Esophagus (tissue), 2 donors: ENCODE data around the gene TAF8. TPM values are rescaled to one million over a fixed set of nuclear protein-coding genes. Genes with fewer than 3 reads are reported as not detected.
"Not testable (repeated sequence)": the region's sequence is repeated elsewhere in the genome, so short reads cannot be mapped to it uniquely, and the experiment has no call there.

Source experiments
- H3K27ac ChIP-seq, 2 donors: one replicate each; pipeline ENCODE4 v1.5.1; 2013; ENCODE audit warnings: low read depth in 2 of 2, mild to moderate bottlenecking in 2 of 2, inconsistent platforms in 1 of 2, low read length in 1 of 2, moderate library complexity in 1 of 2
- H3K27me3 ChIP-seq, 2 donors: one replicate each; pipeline ENCODE4 v1.6.1; 2013; ENCODE audit warnings: low read length in 2 of 2, control low read depth in 1 of 2, mild to moderate bottlenecking in 1 of 2; ENCODE audit not compliant: insufficient read depth in 2 of 2, control insufficient read depth in 1 of 2
- H3K36me3 ChIP-seq, 2 donors: one replicate each; pipeline ENCODE4 v1.6.1; 2013; ENCODE audit warnings: low read length in 1 of 2; ENCODE audit not compliant: control insufficient read depth in 2 of 2, insufficient read depth in 2 of 2
- H3K4me1 ChIP-seq, 2 donors: one replicate each; pipeline ENCODE4 v1.6.1; 2013; ENCODE audit warnings: low read length in 1 of 2; ENCODE audit not compliant: control insufficient read depth in 2 of 2, insufficient read depth in 2 of 2
- H3K4me3 ChIP-seq, 2 donors: one replicate each; pipeline ENCODE4 v1.5.1; 2013; ENCODE audit warnings: low read length in 2 of 2, mild to moderate bottlenecking in 2 of 2, low read depth in 1 of 2, moderate library complexity in 1 of 2
- H3K9me3 ChIP-seq, 2 donors: one replicate each; pipeline ENCODE4 v1.6.1; 2013; ENCODE audit warnings: mild to moderate bottlenecking in 2 of 2, low read depth in 1 of 2, low read length in 1 of 2, moderate library complexity in 1 of 2; ENCODE audit not compliant: control insufficient read depth in 2 of 2, insufficient read depth in 1 of 2
- WGBS, 2 donors: extraction: QIAGEN DNeasy Blood & Tissue Kit; methylation state at CpG; one replicate each; pipeline ENCODE4 v1.1.7; 2013; 5-methylcytosine and 5-hydroxymethylcytosine counted together
- polyA plus RNA-seq, 2 donors: library from polyadenylated mRNA; stranded (reverse); fragments of 200-250 nt; gene quantifications; one replicate each; pipeline ENCODE4 v1.2.3, GENCODE V29; 2013
- donor health status: healthy with polysubstance abuse.
- donor health status: Bipolar disorder and iron deficiency.

Gene TAF8
- polyA plus RNA-seq, 2 donors: 6.0 to 7.5 TPM

DNA sequence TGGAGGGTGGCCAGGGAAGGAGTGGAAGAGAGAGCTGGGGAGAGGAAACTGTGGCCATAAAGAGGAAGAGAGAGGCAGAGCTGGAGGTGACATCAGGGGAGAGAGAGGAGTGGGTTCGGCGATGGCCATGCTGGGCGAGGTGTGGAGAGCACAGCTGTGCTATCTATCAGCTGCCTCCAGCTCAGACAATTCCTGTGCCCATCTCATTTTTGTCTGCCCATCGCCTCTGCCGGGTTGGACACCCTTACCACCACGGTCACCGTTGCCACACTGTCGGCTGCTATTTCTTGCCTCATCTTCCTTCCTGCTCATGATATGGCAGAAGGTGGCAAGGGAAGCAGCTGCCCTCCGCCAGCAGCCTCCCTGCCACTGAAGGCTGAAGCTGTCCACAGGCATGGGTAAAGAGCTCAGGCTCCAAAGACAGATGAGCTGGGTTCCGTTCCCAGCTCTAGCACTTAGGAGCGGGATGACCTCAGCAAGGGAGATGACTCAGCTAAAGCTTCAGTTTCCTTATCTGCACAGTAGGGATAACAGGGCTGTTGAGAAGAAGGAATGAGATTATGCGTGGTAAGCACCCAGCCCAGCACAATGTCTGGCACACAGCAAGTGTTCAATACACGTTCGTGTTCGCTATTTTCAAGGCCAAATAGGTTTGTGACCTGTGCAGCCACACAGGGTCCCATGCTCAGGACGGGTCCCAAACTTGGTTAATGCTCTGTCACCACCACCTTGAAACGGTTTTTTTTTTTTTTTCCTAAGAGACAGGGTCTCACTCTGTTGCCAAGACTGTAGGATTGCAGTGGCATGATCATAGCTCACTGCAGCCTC lies 21.9 kb upstream of the TAF8 start:
- no peaks in the 10 kb centered on the region for H3K9me3 ChIP-seq
- H3K27ac ChIP-seq: peak overlapping the region in 1 of 2 donors; percentile 36
- WGBS, 2 donors: 71 to 81% methylated on average over 17 of the region's 17 CpGs
- H3K27me3 ChIP-seq: no peaks in the 10 kb centered on the region
- no peak overlapping the region for H3K4me3 ChIP-seq
- H3K4me1 ChIP-seq: peaks cover 5 to 6% of the 10 kb centered on the region in 2 donors
- peaks cover 0 to 7% of the 10 kb centered on the region in 2 donors for H3K36me3 ChIP-seq

DNA sequence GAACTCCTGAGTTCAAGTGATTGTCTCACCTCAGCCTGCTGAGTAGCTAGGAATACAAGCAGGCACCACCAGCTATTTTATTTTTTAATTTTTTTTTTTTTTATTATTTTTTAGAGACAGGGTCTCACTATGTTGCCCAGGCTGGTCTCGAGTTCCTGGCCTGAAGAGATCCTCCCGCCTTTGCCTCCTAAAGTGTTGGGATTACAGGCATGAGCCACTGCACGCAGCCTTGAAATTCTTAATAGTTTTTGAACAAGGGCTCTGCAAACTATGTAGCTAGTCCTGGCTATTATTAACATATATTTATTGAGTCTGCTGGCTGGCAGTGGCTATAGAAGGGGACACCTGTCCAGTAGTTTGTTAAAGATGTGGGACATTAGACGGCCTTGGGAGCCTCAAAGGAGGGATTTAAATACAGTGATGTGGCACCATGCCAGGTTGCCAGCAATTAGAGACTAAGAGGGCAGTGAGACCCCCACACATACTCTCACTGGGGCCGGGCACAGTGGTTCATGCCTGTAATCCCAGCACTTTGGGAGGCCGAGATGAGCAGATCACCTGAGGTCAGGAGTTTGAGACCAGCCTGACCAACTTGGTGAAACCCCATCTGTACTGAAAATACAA lies 21.1 kb upstream of the TAF8 start:
- Histone ChIP-seq H3K4me1 (peaks cover 5 to 6% of the 10 kb centered on the region in 2 donors), H3K4me3 (no peak overlapping the region)

DNA sequence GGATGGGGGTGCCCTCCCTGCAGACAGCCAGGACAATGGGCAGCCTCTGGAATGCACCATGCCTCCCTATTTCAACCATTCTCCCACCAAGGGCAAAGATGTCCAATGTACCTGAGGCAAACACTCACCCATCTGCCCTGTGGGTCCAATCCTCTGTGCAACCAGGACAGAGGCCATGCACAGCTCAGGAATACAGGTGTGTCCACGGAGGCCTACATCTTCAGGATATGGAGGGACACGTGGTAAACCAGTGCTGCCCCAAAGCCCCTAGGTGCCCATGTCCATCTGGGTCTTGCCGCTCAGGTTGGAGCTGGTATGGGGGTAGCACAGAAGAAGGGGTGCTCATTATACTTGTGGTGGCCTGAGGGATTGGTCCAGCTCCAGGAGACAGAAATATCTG lies 20.4 kb upstream of the TAF8 start:
- peaks cover 0 to 7% of the 10 kb centered on the region in 2 donors for H3K36me3 ChIP-seq

More for the DNA sequence above, 21.1 kb upstream of the TAF8 start:
- Histone ChIP-seq H3K27me3 (no peaks in the 10 kb centered on the region), H3K27ac (no peak overlapping the region), H3K9me3 (no peaks in the 10 kb centered on the region), H3K36me3 (peaks cover 0 to 7% of the 10 kb centered on the region in 2 donors)
- WGBS, 2 donors: 90 to 93% methylated on average over 6 of the region's 6 CpGs

DNA sequence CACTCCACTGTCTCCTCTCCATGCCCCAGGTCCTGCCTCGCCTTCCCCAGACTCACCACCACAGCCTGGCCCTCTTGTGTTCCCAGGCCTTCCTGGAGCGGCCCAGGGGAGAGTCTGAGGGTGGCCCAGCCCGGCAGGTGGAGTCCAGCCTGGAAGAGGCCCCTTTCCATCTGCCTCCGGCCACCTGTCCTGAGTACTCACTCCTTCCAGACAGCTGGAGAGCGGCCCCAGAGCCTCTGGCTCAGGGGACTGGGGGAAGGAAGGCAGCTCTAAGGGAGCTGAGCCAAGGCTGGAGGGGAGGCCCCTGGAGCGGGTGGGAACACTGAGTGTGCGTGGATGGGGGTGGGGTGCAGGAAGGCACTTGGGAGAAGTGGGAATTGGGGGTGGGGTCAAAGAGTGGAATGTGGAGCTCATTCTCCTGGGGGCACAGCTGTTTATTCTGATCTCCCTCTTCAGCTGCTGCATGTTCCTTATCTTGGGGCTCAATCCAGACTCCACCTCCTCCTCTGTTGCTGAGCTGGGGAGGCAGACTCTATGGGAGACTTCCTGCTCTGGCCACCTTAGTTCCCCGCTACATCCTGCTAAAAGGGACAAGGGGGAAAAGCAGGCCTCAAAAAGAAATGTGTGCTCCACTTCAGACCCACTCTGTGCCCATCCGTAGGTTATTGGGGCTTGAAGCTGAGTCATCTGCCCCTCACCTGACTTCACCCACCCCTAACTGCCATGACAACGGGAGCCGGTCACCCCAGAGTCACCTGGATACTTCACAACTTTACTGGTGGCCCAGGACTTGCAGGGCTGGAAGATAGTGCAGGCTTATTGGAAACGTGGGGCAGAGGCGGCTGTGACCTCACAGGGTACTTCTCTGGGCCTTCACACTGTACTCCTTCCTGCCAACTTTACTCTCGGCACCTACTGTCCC lies 19.5 kb upstream of the TAF8 start:
- Histone ChIP-seq H3K36me3 (peaks cover 0 to 7% of the 10 kb centered on the region in 2 donors), H3K4me3 (no peak overlapping the region), H3K27me3 (no peaks in the 10 kb centered on the region), H3K27ac (no peak overlapping the region), H3K9me3 (no peaks in the 10 kb centered on the region), H3K4me1 (peaks cover 0 to 6% of the 10 kb centered on the region in 2 donors)
- WGBS, 2 donors: 57 to 64% methylated on average over 14 of the region's 14 CpGs

More for the DNA sequence above, 20.4 kb upstream of the TAF8 start:
- Histone ChIP-seq H3K27me3 (no peaks in the 10 kb centered on the region), H3K9me3 (no peaks in the 10 kb centered on the region), H3K4me3 (no peak overlapping the region), H3K27ac (no peak overlapping the region), H3K4me1 (peaks cover 3 to 6% of the 10 kb centered on the region in 2 donors)
- 87 to 91% methylated on average over 3 of the region's 3 CpGs for WGBS, 2 donors

DNA sequence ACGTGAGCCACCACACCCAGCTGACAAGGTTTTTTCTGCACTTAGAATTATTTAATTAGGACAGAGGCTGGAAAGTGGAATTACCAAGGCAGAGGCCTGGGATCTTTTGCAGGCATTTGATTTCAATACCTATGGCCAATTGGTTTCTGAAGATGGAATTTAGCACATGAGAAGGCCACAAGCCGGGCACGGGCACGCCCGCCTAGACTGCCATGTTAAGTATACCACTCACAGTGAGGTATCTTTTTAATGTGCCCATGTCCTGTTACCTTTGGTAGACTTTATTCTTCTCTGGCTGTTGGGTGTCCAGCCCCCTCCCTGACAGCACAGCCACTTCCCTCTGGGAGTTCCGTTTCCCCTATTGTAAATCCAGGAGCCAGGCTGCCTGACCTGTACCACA lies 18.0 kb upstream of the TAF8 start:
- H3K36me3 ChIP-seq: peaks cover 0 to 7% of the 10 kb centered on the region in 2 donors
- WGBS, 2 donors: 88 to 92% methylated on average over 6 of the region's 6 CpGs
- no peak overlapping the region for H3K27ac ChIP-seq
- no peaks in the 10 kb centered on the region for H3K9me3 ChIP-seq
- no peak overlapping the region for H3K4me3 ChIP-seq
- H3K4me1 ChIP-seq: peaks cover 0 to 6% of the 10 kb centered on the region in 2 donors
- no peaks in the 10 kb centered on the region for H3K27me3 ChIP-seq

DNA sequence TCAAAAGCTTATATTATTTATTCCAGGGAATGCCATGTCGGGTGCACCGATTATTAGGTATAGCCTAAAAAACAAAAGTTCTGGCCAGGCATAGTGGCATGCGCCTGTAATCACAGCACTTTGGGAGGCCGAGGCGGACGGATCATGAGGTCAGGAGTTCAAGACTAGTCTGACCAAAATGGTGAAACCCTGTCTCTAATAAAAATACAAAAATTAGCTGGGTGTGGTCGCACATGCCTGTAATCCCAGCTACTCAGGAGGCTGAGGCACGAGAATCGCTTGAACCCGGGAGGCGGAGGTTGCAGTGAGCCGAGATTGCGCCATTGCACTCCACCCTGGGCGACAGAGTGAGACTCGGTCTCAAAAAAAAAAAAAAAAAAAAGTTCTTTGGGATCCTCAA lies 12.7 kb upstream of the TAF8 start:
- H3K4me1 ChIP-seq, H3K27ac ChIP-seq, H3K4me3 ChIP-seq, H3K9me3 ChIP-seq, H3K36me3 ChIP-seq, H3K27me3 ChIP-seq: not testable (repeated sequence)
- 90 to 93% methylated on average over 15 of the region's 15 CpGs for WGBS, 2 donors

DNA sequence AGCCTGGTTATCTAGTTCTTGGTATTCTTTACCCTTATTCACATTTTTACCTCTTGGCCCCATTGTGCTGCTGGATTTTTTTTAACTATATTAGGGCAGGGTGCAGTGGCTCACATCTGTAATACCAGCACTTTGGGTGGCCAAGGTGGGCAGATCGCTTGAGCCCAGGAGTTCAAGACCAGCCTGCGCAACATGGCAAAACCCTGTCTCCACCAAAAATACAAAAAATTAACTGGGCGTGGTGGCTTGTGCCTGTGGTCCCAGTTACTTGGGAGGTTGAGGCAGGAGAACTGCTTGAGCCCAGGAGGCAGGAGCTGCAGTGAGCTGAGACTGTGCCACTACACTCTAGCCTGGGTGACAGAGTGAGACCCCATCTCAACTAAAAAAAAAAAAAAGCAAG lies 12.2 kb upstream of the TAF8 start:
- Histone ChIP-seq H3K27me3 (no peaks in the 10 kb centered on the region), H3K27ac (no peak overlapping the region), H3K9me3 (no peaks in the 10 kb centered on the region), H3K36me3 (peaks cover 0 to 8% of the 10 kb centered on the region in 2 donors), H3K4me1 (peaks cover 0 to 4% of the 10 kb centered on the region in 2 donors), H3K4me3 (no peak overlapping the region)
- 89 to 97% methylated on average over 3 of the region's 3 CpGs for WGBS, 2 donors

DNA sequence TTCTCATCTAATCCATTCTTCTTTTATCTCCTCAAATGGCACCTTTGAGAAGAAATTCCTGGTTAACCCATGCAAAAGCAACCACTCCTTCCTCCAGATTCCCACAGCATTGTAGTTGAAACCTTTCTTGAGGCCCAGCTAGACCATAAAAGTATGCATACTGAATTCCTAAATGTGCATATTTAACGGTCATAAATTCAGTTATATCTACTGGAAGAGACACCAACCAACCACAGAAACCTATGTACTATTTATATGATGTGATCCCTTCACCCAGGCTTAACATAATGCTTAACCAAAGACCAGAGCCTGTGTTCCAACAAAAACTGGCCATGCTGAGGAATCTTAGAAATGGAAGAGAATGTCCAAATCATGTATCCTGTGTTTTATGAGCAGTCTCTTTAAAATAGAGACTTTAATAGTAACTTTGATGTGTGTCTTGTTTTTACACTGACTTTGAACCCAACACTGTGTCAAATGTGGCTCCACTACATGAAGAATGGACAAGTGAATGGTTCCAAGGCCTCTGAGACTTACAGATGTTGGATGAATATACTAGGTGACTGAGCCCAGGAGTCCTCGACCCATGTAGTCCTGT lies 11.4 kb upstream of the TAF8 start:
- Histone ChIP-seq H3K9me3 (no peaks in the 10 kb centered on the region), H3K36me3 (peaks cover 0 to 8% of the 10 kb centered on the region in 2 donors), H3K27ac (no peak overlapping the region), H3K4me1 (peaks cover 0 to 7% of the 10 kb centered on the region in 2 donors), H3K4me3 (no peak overlapping the region), H3K27me3 (no peaks in the 10 kb centered on the region)
- 70 to 81% methylated on average over 2 of the region's 2 CpGs for WGBS, 2 donors
